OCI-LY7 (cell line): Measurements from ENCODE around the gene COPS3. TPM values are rescaled to one million over a fixed set of nuclear protein-coding genes. Genes with fewer than 3 reads are reported as not detected.

Experiments
- BruUV-seq: library from RNA; stranded (reverse); fragments of 400-500 nt; replicated peaks from 2 replicates; lab custom pipeline; 2021; lab: Mats Ljungman, UMichigan
- CTCF ChIA-PET: fragments of 300-600 bp; sonication (Branson Sonifier 250); formaldehyde crosslinking; loops from one replicate; lab custom pipeline; 2022; ENCODE audit warnings: antibody characterized with exemption; ENCODE audit not compliant: unreplicated experiment; lab: Charles Lee
- POLR2A ChIA-PET: fragments of 300-600 bp; sonication (Branson Sonifier 250); formaldehyde crosslinking; loops from one replicate; lab custom pipeline; 2022; ENCODE audit warnings: antibody characterized with exemption; lab: Charles Lee
- DNase-seq: peaks from one replicate; pipeline ENCODE4 v3.0.0-alpha.2; 2015; ENCODE audit warnings: low spot score
- H2AFZ ChIP-seq: fragments of 200-600 bp; sonication (generic), shearing (Covaris generic); 2 replicates; pipeline ENCODE4 v1.6.1; 2014; ENCODE audit warnings: mild to moderate bottlenecking, antibody characterized with exemption, low read length, moderate library complexity
- H3K27ac ChIP-seq: fragments of 200-600 bp; sonication (generic); 2 replicates; pipeline ENCODE4 v1.5.1; 2014; ENCODE audit warnings: mixed run types, low read depth, mild to moderate bottlenecking, moderate library complexity, low read length, inconsistent platforms; ENCODE audit not compliant: poor library complexity, severe bottlenecking
- H3K36me3 ChIP-seq: fragments of 200-600 bp; sonication (generic); 2 replicates; pipeline ENCODE4 v1.6.1; 2014; ENCODE audit warnings: mild to moderate bottlenecking, antibody characterized with exemption, low read length, moderate library complexity, mixed read lengths; ENCODE audit not compliant: insufficient read depth
- H3K4me1 ChIP-seq: fragments of 200-600 bp; sonication (generic); 2 replicates; pipeline ENCODE4 v1.5.1; 2014; ENCODE audit warnings: mild to moderate bottlenecking, low read length; ENCODE audit not compliant: insufficient read depth, poor library complexity, severe bottlenecking
- H3K4me2 ChIP-seq: fragments of 200-600 bp; sonication (generic); 2 replicates; pipeline ENCODE4 v1.6.1; 2014; ENCODE audit warnings: mild to moderate bottlenecking, low read length
- H3K4me3 ChIP-seq: fragments of 200-600 bp; sonication (generic); 2 replicates; pipeline ENCODE4 v1.5.1; 2014; ENCODE audit warnings: mild to moderate bottlenecking, low read depth, low read length; ENCODE audit not compliant: poor library complexity, severe bottlenecking
- H3K79me2 ChIP-seq: fragments of 200-600 bp; sonication (generic); 2 replicates; pipeline ENCODE4 v1.6.1; 2016; ENCODE audit warnings: low read depth, mild to moderate bottlenecking, low read length, moderate library complexity, mixed read lengths; ENCODE audit not compliant: insufficient read depth
- H3K9me2 ChIP-seq: fragments of 200-600 bp; sonication (generic); 2 replicates; pipeline ENCODE4 v1.6.1; 2016; ENCODE audit warnings: mild to moderate bottlenecking, low read length, mixed read lengths; ENCODE audit not compliant: insufficient read depth
- H3K9me3 ChIP-seq: fragments of 200-600 bp; sonication (generic); 2 replicates; pipeline ENCODE4 v1.6.1; 2014; ENCODE audit warnings: mild to moderate bottlenecking, mixed run types, low read length, mixed read lengths
- H4K20me1 ChIP-seq: fragments of 200-600 bp; sonication (generic); 2 replicates; pipeline ENCODE4 v1.6.1; 2014; ENCODE audit warnings: mild to moderate bottlenecking, antibody characterized with exemption, low read length, moderate library complexity, mixed read lengths; ENCODE audit not compliant: insufficient read depth
- EZH2phosphoT487 ChIP-seq: fragments of 200-600 bp; sonication (generic); IDR thresholded peaks from 2 replicates; pipeline ENCODE4 v1.6.1; 2018; ENCODE audit warnings: low read depth, borderline replicate concordance, mild to moderate bottlenecking, mixed run types, antibody characterized with exemption, low read length, moderate library complexity, mixed read lengths
- intact Hi-C: fragments of 100-400 bp; cut with micrococcal nuclease; formaldehyde crosslinking; loops from one replicate; pipeline ENCODE4 v1.10.0; 2022; ENCODE audit not compliant: unreplicated experiment
- total RNA-seq, 2 experiments: library from RNA; depleted of rRNA in 1 of 2; stranded (reverse); fragments of >200 nt in 1 of 2; shearing (Covaris generic) in 1 of 2; gene quantifications; 2 replicates each; pipeline ENCODE4 v1.2.3, GENCODE V29; 2014 to 2022
- TF ChIP-seq, protein P1 (sequence below): fragments of 200-600 bp; sonication (generic); conservative IDR thresholded peaks from 2 replicates; pipeline ENCODE4 v1.5.1; 2014; ENCODE audit warnings: mild to moderate bottlenecking, antibody characterized with exemption, low read length, moderate library complexity, mixed read lengths

COPS3 gene
- total RNA-seq, 2 experiments from 2014 or later = 83.9 to 113 TPM

DNA sequence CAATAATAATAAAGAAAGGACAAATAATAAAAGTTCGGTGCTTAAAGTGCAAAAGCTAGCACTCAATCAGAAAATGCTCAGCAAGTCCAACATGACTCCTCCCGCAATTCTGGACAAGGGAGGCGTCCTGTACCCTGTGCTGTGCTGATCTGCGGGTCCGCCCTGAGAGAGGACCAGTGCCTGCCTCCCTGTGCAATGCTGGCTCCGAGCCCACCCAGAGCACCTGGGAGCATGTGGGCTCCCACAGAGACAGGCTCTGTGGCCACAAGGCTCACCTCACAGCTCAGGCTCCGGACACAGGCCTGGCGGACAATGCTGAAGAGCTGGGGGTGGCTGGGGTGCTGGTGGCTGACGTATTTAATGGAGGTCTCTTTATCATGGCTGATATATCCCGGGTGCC, 55.1 kb downstream of the COPS3 start:
- Histone ChIP-seq H3K36me3 (peaks cover 54% of the 10 kb centered on the region; the same call in 1 of the 2 replicates), H3K27ac (no peak overlapping the region), H3K4me2 (no peak overlapping the region), H3K9me3 (no peaks in the 10 kb centered on the region), H3K79me2 (no peaks in the 10 kb centered on the region), H2AFZ (no peak overlapping the region), H3K9me2 (no peaks in the 10 kb centered on the region), H4K20me1 (no peaks in the 10 kb centered on the region; the same call in 1 of the 2 replicates), H3K4me1 (no peaks in the 10 kb centered on the region), H3K4me3 (no peak overlapping the region)
- no peak for TF ChIP-seq EZH2phosphoT487
- TF ChIP-seq, protein P1, sequence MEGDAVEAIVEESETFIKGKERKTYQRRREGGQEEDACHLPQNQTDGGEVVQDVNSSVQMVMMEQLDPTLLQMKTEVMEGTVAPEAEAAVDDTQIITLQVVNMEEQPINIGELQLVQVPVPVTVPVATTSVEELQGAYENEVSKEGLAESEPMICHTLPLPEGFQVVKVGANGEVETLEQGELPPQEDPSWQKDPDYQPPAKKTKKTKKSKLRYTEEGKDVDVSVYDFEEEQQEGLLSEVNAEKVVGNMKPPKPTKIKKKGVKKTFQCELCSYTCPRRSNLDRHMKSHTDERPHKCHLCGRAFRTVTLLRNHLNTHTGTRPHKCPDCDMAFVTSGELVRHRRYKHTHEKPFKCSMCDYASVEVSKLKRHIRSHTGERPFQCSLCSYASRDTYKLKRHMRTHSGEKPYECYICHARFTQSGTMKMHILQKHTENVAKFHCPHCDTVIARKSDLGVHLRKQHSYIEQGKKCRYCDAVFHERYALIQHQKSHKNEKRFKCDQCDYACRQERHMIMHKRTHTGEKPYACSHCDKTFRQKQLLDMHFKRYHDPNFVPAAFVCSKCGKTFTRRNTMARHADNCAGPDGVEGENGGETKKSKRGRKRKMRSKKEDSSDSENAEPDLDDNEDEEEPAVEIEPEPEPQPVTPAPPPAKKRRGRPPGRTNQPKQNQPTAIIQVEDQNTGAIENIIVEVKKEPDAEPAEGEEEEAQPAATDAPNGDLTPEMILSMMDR = no peak
- no TSS peak for BruUV-seq
- no peak for DNase-seq
- POLR2A ChIA-PET = interaction anchor here (0.6 kb wide), 1 partner anchor 55 kb away, joined by 3 read pairs; no protein-coding TSS in a partner anchor
- intact Hi-C loops = no loop called here
- CTCF ChIA-PET = no interaction called here

DNA sequence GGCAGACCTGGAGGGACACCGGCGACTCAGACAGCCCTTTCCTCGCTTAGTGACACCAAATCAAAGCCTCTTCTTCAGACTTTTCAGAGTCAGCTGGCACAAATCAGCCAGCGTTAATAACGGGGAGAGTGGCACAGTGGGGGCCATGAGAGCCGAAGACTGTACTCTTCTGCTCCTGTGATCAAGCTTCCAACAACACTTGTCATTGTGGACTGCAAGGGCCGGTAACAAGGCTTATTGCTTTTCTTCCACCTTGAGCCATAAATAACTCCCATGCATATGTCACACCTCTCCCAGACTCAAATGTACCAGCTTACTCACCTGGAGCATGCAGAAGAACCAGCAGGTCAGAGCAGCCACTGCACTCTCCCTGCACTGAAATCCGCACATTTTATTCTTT, 56.9 kb downstream of the COPS3 start:
- Histone ChIP-seq H3K4me3 (no peak overlapping the region), H3K4me2 (no peak overlapping the region), H3K9me3 (no peaks in the 10 kb centered on the region), H3K4me1 (no peaks in the 10 kb centered on the region), H4K20me1 (no peaks in the 10 kb centered on the region; the same call in 1 of the 2 replicates), H2AFZ (no peak overlapping the region), H3K79me2 (no peaks in the 10 kb centered on the region), H3K36me3 (peaks cover 48% of the 10 kb centered on the region; the same call in 1 of the 2 replicates), H3K27ac (no peak overlapping the region), H3K9me2 (no peaks in the 10 kb centered on the region)
- TF ChIP-seq, protein P1 = no peak
- TF ChIP-seq EZH2phosphoT487 = no peak
- ChIA-PET CTCF (interaction anchor here (0.5 kb wide), 1 partner anchor 9 kb away, joined by 4 read pairs; no protein-coding TSS in a partner anchor), POLR2A (no interaction called here)
- DNase-seq = no peak
- BruUV-seq = no TSS peak
- intact Hi-C loops = no loop called here

DNA sequence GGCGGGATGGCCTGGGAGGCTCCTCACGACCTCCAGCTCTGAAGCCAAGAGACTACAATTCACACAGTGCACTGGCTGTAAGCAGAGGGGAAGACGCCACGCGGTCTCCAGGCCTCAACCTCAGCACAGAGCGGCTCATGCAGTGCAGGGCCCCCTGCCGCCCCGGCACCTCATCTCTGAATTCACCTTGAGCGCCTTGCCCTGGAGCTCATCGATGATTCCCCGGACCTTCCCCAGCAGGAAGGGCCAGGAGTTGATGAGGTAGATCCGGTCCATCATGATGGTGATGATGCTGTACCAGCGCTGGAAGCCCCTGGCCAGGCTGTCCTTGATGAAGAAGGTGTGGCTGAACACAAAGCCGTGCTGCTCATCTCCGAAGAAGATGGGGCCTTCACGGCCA, 57.3 kb downstream of the COPS3 start:
- no peaks in the 10 kb centered on the region for H3K9me2 ChIP-seq
- no peaks in the 10 kb centered on the region for H3K4me1 ChIP-seq
- H3K4me3 ChIP-seq = no peak overlapping the region
- DNase-seq = no peak
- BruUV-seq = no TSS peak
- no peak overlapping the region for H2AFZ ChIP-seq
- H3K9me3 ChIP-seq = no peaks in the 10 kb centered on the region
- intact Hi-C loops = no loop called here
- H3K4me2 ChIP-seq = no peak overlapping the region
- H4K20me1 ChIP-seq = no peaks in the 10 kb centered on the region; the same call in 1 of the 2 replicates
- ChIA-PET POLR2A (no interaction called here), CTCF (interaction anchor here (0.5 kb wide), 1 partner anchor 9 kb away, joined by 4 read pairs; no protein-coding TSS in a partner anchor)
- H3K27ac ChIP-seq = no peak overlapping the region
- no peaks in the 10 kb centered on the region for H3K79me2 ChIP-seq
- TF ChIP-seq EZH2phosphoT487 = no peak
- TF ChIP-seq, protein P1 = no peak
- peaks cover 49% of the 10 kb centered on the region; the same call in 1 of the 2 replicates for H3K36me3 ChIP-seq
